Left kidney (tissue), 2 donors: ENCODE measurements around the gene SWI5. TPM values are rescaled to one million over a fixed set of nuclear protein-coding genes. Genes with fewer than 3 reads are reported as not detected.

Experiments used
- DNase-seq: peaks from one replicate; pipeline ENCODE4 v3.0.0-alpha.2; 2013
- polyA plus RNA-seq: library from polyadenylated mRNA; unstranded; fragments of 120-200 nt; gene quantifications from one replicate; pipeline ENCODE4 v1.2.1, GENCODE V29; 2013; ENCODE audit not compliant: insufficient read length

SWI5 gene
- polyA plus RNA-seq, 1 donor = 31.6 TPM

DNA sequence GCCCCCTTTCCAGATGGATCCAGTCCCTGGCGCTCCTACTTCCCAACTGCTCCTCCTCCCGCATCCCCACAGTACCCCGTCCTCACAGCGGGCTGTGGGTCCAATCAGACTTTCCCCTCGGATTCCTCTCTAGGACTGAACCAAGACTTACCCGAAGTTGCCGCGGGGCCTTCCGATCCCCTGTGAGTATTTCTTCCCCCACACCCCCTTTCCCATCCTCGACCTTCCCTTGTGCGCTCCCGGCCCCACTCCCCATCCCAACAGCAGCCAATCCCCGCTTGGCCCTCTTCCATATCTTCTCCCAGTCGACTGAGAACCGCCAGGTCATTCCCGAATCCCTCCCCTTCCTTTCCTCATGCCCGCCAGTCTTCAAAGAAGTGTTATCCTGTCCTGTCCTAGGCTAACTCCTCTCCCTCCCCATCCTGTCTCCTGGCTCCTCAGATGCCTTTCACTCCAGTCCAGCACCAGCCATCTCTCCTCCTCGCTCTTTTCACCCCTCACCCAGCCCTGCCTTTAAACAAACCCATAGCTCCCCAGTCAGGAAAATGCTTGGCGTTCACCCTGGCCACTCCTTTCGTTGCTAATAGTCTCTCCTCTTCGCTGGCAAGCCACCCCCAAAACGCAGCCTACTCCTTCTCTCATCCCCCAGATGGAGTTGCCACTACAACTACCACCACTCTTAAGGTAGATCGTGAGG lies 646 bp downstream of the SWI5 start:
- no peak for DNase-seq

DNA sequence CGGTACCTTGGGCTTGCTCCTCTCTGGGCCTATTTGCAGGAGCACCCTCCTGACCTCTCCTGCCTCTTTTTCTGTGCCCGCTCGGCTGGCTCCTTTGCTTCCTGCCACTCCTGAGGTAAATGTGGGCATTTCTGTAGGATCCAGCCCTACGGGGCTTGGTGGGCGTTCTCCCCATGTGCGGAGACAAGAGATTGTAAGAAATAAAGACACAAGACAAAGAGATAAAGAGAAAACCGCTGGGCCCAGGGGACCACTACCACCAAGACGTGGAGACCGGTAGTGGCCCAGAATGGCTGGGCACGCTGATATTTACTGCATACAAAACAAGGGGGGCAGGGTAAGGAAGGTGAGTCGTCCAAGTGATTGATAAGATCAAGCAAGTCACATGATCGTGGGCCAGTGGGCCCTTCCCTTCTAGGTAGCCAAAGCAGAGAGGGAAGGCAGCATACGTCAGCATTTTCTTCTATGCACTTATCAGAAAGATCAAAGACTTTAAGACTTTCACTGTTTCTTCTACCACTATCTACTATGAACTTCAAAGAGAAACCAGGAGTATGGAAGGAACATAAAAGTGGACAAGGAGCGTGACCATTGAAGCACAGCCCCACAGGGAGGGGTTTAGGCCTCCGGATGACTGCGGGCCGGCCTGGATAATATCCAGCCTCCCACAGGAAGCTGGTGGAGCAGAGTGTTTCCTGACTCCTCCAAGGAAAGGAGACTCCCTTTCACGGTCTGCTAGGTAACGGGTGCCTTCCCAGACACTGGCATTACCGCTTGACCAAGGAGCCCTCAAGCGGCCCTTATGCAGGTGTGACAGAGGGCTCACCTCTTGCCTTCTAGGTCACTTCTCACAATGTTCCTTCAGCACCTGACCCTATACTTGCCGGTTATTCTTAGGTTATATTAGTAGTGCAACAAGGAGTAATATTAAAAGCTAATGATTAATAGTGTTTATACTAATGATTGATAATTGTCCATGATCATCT lies 3.3 kb downstream of the SWI5 start:
- DNase-seq = peak; percentile 13

DNA sequence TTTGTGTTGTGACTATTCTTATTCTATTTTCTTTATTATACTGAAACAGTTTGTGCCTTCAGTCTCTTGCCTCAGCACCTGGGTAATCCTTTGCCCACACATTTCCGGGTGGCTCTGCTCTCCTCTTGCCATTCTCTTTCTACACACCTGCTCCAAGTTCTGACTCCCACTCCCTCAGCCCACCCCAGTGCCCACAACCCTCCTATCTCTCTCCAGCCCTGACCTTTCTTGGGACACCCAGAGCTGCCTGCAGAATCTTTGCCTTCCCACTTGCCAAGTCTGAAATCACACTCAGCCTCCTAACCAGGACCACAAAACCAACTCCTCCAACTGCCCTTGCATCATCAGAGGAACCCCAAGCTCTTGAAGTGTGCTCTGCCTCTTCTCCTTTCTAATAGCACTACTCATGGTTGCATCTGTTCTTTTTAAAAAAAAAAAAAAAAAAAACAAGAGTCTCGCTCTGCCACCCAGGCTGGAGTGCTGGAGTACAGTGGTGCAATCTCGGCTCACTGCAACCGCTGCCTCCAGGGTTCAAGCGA lies 4.1 kb downstream of the SWI5 start:
- no peak for DNase-seq

- DNase-seq = no peak
Measured at GRCh38 chr9:128282500-128282899, 6.4 kb downstream of the SWI5 start.

- DNase-seq = no peak
Measured at GRCh38 chr9:128285033-128285784, 9.1 kb downstream of the SWI5 start.

- no peak for DNase-seq
Measured at GRCh38 chr9:128286440-128286839, 10.4 kb downstream of the SWI5 start.

DNA sequence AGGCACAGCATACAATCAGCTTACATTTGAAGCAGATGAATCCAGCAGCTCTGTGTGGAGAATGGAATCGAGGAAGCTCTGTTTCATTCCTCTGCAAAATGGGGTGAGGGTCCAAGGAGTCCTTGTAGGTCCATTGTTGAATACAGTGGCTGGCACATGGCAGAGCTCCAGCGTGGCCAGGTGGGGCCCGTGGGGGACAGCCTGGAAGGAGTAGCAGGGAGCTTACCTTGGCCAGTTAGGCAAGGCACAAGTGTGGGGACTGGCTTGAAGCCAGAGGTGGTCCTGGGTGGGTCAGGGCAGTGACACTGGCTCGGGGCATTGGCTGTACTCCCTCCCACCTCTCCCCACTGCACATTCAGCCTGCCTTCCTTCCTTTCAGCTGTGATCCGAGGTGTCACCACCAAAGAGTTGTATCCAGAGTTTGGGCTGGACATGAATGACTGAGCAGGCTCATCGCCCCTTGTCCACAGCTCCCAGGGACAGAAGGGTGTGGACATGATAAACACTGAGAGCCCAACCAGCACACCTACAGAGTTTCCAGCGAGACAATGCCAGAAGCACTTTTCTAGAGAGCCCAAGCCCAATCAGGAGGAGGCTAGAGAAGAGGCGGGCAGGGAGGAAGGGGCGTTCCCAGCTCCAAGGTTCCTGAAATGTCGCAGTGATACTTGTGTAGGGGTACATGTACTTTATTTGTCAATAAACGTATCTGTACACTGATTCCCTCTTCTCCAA lies 12.4 kb downstream of the SWI5 start:
- DNase-seq = no peak

DNA sequence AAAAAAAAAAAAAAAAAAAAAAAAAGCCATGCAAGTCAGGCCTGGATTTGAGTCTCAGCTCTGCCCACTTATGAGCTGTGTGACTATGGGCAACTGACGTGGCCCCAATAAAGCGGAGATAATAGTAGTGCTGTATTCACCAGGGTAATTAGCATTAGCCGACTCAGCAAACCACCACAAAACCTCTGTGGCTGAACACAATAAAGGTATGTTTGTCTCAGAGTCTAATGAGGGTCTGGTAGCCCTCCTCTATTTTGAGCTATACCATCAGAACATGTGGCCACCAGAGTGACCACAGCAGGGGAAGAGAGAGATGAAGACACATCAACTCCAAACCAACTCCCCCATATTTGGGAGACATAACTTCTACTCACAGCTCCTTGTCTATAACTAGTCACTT lies 15.9 kb downstream of the SWI5 start:
- no peak for DNase-seq

DNA sequence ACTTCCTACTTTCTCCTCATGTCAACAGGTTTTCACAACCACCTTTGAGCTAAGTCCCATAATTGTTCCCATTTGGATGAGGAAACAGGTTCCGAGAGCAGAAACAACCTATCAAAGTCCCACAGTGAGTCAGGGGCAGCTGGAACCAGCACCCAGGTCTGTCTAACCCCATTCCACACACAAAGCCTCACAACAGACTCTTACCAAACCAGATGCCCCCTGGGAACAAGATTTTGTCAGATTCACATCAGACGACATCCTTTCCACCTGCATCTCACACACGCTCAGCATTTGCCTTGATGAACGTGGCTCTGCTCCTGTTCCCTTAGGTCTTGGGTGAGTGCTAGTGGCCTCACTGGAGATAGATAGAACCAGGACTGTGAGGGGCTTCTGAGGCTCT lies 17.0 kb downstream of the SWI5 start:
- no peak for DNase-seq

GRCh38 chr9:128294142-128294541 lies 18.1 kb downstream of the SWI5 start:
- no peak for DNase-seq

DNA sequence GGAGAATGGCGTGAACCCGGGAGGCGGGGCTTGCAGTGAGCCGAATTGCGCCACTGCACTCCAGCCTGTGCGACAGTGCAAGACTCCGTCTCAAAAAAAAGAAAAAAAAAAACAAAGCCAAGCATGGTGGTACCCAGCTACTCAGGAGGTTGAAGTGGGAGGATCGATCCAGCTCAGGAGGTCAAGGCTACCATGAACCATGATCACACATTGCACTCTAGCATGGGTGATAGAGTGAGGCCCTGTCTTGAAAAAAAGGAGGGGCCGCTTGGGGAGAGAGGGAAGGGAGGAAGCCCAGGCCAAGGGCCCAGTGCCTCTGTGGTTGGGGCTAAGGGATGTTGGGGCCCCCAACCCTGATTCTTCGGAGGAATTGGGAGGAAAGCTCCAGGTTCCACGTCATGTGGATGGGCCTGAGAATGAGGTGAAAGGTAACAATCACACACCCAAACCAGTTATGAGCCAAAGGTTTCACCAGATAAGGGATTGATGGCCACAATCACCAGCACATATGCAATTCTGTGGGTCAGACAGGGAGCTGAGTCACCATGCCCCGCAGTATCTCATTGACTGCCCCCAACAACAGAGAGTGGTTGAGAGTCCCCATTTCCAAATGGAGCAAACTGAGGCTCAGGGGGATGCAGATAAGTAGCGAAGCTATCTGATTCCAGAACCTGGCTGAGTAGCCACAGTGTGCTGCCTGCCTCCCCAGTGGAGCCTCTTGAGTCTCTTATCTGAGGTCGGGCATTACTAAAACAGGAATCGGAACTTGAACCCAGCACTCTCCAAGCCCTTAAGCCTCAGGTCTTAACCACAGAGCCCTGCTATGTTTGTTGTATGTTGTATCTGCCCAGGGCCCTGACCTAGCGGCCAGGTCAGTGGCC lies 20.5 kb downstream of the SWI5 start:
- DNase-seq = no peak

GRCh38 chr9:128297221-128297773 lies 21.2 kb downstream of the SWI5 start:
- DNase-seq = no peak

GRCh38 chr9:128298535-128299482 lies 22.7 kb downstream of the SWI5 start:
- DNase-seq = no peak

GRCh38 chr9:128304136-128304970 lies 28.3 kb downstream of the SWI5 start:
- no peak for DNase-seq

DNA sequence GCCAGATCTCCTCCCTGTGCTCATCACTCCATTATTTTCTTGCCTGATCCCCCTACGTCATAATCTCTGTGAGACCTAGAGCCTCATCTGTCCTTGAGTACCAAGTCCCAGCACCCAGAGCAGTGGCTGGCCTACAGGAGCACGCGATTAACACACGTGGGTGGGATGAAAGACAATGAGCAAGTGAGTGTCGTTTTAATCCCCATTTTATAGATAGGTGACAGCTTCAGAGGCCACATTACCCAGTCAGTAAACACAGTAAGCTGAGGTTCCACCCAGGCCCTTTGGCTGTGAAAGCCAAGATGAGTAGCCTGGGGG lies 28.9 kb downstream of the SWI5 start:
- no peak for DNase-seq

- DNase-seq = no peak
Measured at GRCh38 chr9:128309551-128309950, 33.5 kb downstream of the SWI5 start.

DNA sequence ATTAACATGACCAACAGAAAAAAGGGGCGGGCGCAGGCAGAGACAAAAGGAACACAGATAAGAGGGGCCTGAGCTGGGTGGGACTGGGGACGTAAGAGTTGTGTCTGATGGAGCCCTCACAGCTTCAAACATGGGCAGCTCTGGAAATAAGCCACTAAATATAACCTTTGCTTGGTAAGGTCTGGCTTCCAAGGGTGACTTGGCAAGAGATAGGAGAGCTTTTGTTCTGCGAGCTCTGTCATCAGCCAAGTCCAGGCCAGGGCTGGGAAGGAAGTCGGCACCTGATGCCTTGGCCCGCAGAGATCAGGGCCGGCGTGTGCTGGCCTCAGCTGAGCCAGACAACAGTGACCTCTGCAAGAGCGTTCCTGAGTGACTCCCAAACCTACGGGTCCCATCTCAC lies 34.4 kb downstream of the SWI5 start:
- no peak for DNase-seq

DNA sequence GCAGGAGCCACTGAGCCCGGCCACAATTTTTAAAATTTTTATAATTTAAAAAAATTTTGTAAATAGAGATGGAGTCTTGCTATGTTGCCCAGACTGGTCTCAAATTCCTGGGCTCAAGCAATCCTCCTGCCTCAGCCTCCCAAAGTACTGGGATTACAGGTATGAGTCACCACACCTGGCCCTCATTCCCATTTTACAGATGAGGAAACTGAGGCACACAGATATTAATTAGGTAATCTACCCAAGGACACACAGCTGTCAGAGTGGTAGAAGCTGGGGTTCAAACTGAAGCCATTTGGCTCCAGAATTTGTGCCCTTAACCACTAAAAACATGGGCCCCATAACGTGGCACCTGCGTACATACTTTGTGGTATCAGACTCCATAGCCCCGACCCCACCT lies 38.6 kb downstream of the SWI5 start:
- DNase-seq = no peak
